HEK293 (cell line): ENCODE measurements around the gene PBX2.

ENCODE experiments used
- CTCF ChIA-PET: fragments of 350-600 bp; formaldehyde crosslinking; extraction: SDS; loops from one replicate; lab custom pipeline; 2021; ENCODE audit warnings: antibody characterized with exemption; lab: Yijun Ruan, JAX
- POLR2A ChIA-PET: fragments of 300-600 bp; formaldehyde crosslinking; extraction: SDS; loops from one replicate; lab custom pipeline; 2020; ENCODE audit warnings: antibody characterized with exemption, inconsistent platforms; lab: Yijun Ruan, JAX
- H3K27ac ChIP-seq: fragments of 200-500 bp; sonication (Bioruptor generic); 2 replicates; pipeline ENCODE4 v1.5.1; 2014; ENCODE audit warnings: low read depth, low read length, control low read depth, inconsistent platforms; ENCODE audit errors: extremely low read depth
- H3K36me3 ChIP-seq, 2 experiments: fragments of 200-500 bp in 1 of 2; sonication (Bioruptor generic) in 1 of 2; 1 replicate in 1 of 2; 2 replicates in 1 of 2; pipeline ENCODE4 v1.5.1; 2014 to 2017; ENCODE audit warnings: inconsistent platforms in 2 of 2, low read length in 2 of 2; ENCODE audit not compliant: control insufficient read depth in 2 of 2, insufficient read depth in 1 of 2
- H3K4me1 ChIP-seq: fragments of 200-500 bp; sonication (Bioruptor generic); 2 replicates; pipeline ENCODE4 v1.5.1; 2014; ENCODE audit warnings: mild to moderate bottlenecking, low read length, inconsistent platforms; ENCODE audit not compliant: control insufficient read depth, insufficient read depth
- H3K4me3 ChIP-seq: 2 replicates; pipeline ENCODE4 v1.5.1; 2011; ENCODE audit warnings: low read depth, mild to moderate bottlenecking, control low read depth, low read length, moderate library complexity
- H3K9me3 ChIP-seq: fragments of 200-500 bp; sonication (Bioruptor generic); 2 replicates; pipeline ENCODE4 v1.5.1; 2014; ENCODE audit warnings: low read depth, low read length, inconsistent platforms; ENCODE audit not compliant: control insufficient read depth, insufficient read depth
- CTCF ChIP-seq: fragments of 450-650 bp; formaldehyde crosslinking; IDR thresholded peaks from 2 replicates; pipeline ENCODE4 v1.5.1; 2016; ENCODE audit warnings: missing biosample characterization, missing genetic modification characterization
- EGR2 ChIP-seq: fragments of 450-650 bp; formaldehyde crosslinking; IDR thresholded peaks from 2 replicates; pipeline ENCODE4 v1.5.1; 2016; ENCODE audit warnings: low read depth, missing biosample characterization, missing genetic modification characterization
- GLI4 ChIP-seq: fragments of 450-650 bp; formaldehyde crosslinking; IDR thresholded peaks from 2 replicates; pipeline ENCODE4 v1.5.1; 2016; ENCODE audit warnings: missing biosample characterization, missing genetic modification characterization
- HOXD13 ChIP-seq: sonication (generic); formaldehyde crosslinking; IDR thresholded peaks from 2 replicates; pipeline ENCODE4 v1.8.0; 2022; ENCODE audit warnings: missing genetic modification reagents, borderline replicate concordance
- IKZF3 ChIP-seq: fragments of 450-650 bp; IDR thresholded peaks from 2 replicates; pipeline ENCODE4 v1.5.0; 2018; ENCODE audit warnings: missing biosample characterization, mild to moderate bottlenecking, missing genetic modification characterization, moderate library complexity
- KLF10 ChIP-seq: fragments of 450-650 bp; IDR thresholded peaks from 2 replicates; pipeline ENCODE4 v1.5.1; 2018; ENCODE audit warnings: missing biosample characterization, mild to moderate bottlenecking, missing genetic modification characterization
- MZF1 ChIP-seq: fragments of 450-650 bp; formaldehyde crosslinking; IDR thresholded peaks from 2 replicates; pipeline ENCODE4 v1.5.1; 2017; ENCODE audit warnings: missing biosample characterization, missing genetic modification characterization, borderline replicate concordance
- OVOL3 ChIP-seq: fragments of 450-650 bp; formaldehyde crosslinking; IDR thresholded peaks from 2 replicates; pipeline ENCODE4 v1.5.1; 2016; ENCODE audit warnings: missing biosample characterization, missing genetic modification characterization
- PRDM1 ChIP-seq: fragments of 450-650 bp; formaldehyde crosslinking; IDR thresholded peaks from 2 replicates; pipeline ENCODE4; 2016; ENCODE audit warnings: missing biosample characterization, missing genetic modification characterization
- ZBTB8A ChIP-seq: fragments of 450-650 bp; formaldehyde crosslinking; IDR thresholded peaks from 2 replicates; pipeline ENCODE4 v1.5.1; 2016; ENCODE audit warnings: missing biosample characterization, missing genetic modification characterization
- ZFP69B ChIP-seq: fragments of 450-650 bp; formaldehyde crosslinking; IDR thresholded peaks from 2 replicates; pipeline ENCODE4 v1.5.1; 2016; ENCODE audit warnings: missing biosample characterization, missing genetic modification characterization
- ZNF335 ChIP-seq: fragments of 450-650 bp; formaldehyde crosslinking; conservative IDR thresholded peaks from 2 replicates; pipeline ENCODE4 v1.5.1; 2016; ENCODE audit warnings: missing biosample characterization, missing genetic modification characterization
- ZNF548 ChIP-seq: fragments of 450-650 bp; formaldehyde crosslinking; IDR thresholded peaks from 2 replicates; pipeline ENCODE4 v1.5.1; 2016; ENCODE audit warnings: missing biosample characterization, missing genetic modification characterization
- ZNF560 ChIP-seq: fragments of 450-650 bp; formaldehyde crosslinking; IDR thresholded peaks from 2 replicates; pipeline ENCODE4 v1.5.1; 2017; ENCODE audit warnings: missing biosample characterization, missing genetic modification characterization, borderline replicate concordance
- ZNF747 ChIP-seq: fragments of 450-650 bp; formaldehyde crosslinking; IDR thresholded peaks from 2 replicates; pipeline ENCODE4 v1.5.1; 2016; ENCODE audit warnings: missing biosample characterization, missing genetic modification characterization
- TF ChIP-seq, protein P1 (sequence below): fragments of 450-650 bp; formaldehyde crosslinking; IDR thresholded peaks from 2 replicates; pipeline ENCODE4 v1.5.1; 2016; ENCODE audit warnings: missing biosample characterization, missing genetic modification characterization
- TF ChIP-seq, protein P2 (sequence below): fragments of 450-650 bp; formaldehyde crosslinking; IDR thresholded peaks from 2 replicates; pipeline ENCODE4 v1.5.1; 2016; ENCODE audit warnings: missing biosample characterization, missing genetic modification characterization

PBX2 gene

GRCh38 chr6:32167154-32167760, 22.7 kb downstream of the PBX2 start:
- Histone ChIP-seq H3K4me1 (no peaks in the 10 kb centered on the region), H3K9me3 (no peaks in the 10 kb centered on the region), H3K36me3 (peaks cover 19 to 79% of the 10 kb centered on the region in 2 experiments; a peak in 2 of 3 replicates), H3K4me3 (no peak overlapping the region), H3K27ac (no peak overlapping the region)
- POLR2A ChIA-PET, result interaction anchor here (0.6 to 1.3 kb wide), 4 partner anchors 10 to 18 kb away, joined by 3 to 5 read pairs (median 4); no protein-coding TSS in a partner anchor
- TF ChIP-seq GLI4 (tag by site-specific recombination) (no peak), ZNF548 (tag by site-specific recombination) (no peak), PRDM1 (tag by site-specific recombination) (0 out of 2 replicates have a peak, but pooled peaks have one; percentile 19)
- CTCF ChIA-PET, result interaction anchor here (1.0 to 1.9 kb wide), 2 partner anchors 9 to 49 kb away, joined by 3 to 19 read pairs; partner anchors contain the start of gene AGPAT1

GRCh38 chr6:32166411-32167061, 23.5 kb downstream of the PBX2 start:
- no peak overlapping the region for H3K27ac ChIP-seq
- ChIA-PET CTCF (interaction anchor here (1.4 to 2.6 kb wide), 3 partner anchors 29 to 49 kb away, joined by 3 to 19 read pairs (median 16); no protein-coding TSS in a partner anchor), POLR2A (interaction anchor here (0.6 to 1.4 kb wide), 5 partner anchors 16 to 38 kb away, joined by 3 to 6 read pairs (median 4); partner anchors contain the start of genes ATF6B, FKBPL and PBX2)
- no peaks in the 10 kb centered on the region for H3K9me3 ChIP-seq
- peaks cover 19 to 81% of the 10 kb centered on the region in 2 experiments; a peak in 2 of 3 replicates for H3K36me3 ChIP-seq
- no peak overlapping the region for H3K4me3 ChIP-seq
- H3K4me1 ChIP-seq, result no peaks in the 10 kb centered on the region
- TF ChIP-seq EGR2 (tag by site-specific recombination) (peak; percentile 23; the same call in 1 of the 2 replicates), KLF10 (no peak)

DNA sequence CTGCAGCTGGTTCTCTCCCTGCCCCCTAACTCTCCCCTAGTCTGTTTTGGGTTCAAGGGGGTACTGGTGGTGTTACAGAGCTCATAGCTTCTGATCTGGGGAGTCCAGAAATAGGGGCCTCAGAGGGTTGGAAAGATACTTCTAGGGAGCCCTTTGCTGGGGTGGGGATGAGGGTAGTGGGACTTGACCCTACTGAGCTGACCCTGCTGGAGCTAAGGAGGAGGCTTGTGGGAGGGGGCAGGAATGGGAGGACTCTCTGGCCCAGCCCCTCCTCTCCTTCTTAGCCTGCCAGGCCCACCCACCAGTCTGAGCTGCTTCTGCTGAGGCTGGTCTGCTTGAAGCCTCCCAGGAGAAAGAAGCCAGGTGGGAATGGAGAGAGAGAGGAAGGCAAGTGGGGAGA, 25.7 kb downstream of the PBX2 start, which contains the start of gene EGFL8:
Gene EGFL8, plus strand, starts transcription at position 301 of the 400 bp plus-strand sequence. CDS start 1,571 bp downstream, outside the sequence.
- Histone ChIP-seq H3K36me3 (peaks cover 9 to 61% of the 10 kb centered on the region in 2 experiments; a peak in 2 of 3 replicates), H3K27ac (no peak within 1 kb of the TSS), H3K4me3 (no peak within 1 kb of the TSS), H3K9me3 (no peaks in the 10 kb centered on the region), H3K4me1 (no peaks in the 10 kb centered on the region)
- ChIA-PET POLR2A (interaction anchor here (1.4 to 1.5 kb wide), 2 partner anchors 13 to 36 kb away, joined by 3 to 8 read pairs; partner anchors contain the start of gene ATF6B), CTCF (interaction anchor here (0.8 to 2.6 kb wide), 6 partner anchors 9 to 615 kb away, joined by 3 to 16 read pairs (median 3); partner anchors contain the start of gene PRRT1)
- TF ChIP-seq IKZF3, result no peak
- no peak for TF ChIP-seq HOXD13 (CRISPR knock-in tag)
- no peak for TF ChIP-seq OVOL3
- TF ChIP-seq ZNF560, result no peak
- TF ChIP-seq, protein P1, sequence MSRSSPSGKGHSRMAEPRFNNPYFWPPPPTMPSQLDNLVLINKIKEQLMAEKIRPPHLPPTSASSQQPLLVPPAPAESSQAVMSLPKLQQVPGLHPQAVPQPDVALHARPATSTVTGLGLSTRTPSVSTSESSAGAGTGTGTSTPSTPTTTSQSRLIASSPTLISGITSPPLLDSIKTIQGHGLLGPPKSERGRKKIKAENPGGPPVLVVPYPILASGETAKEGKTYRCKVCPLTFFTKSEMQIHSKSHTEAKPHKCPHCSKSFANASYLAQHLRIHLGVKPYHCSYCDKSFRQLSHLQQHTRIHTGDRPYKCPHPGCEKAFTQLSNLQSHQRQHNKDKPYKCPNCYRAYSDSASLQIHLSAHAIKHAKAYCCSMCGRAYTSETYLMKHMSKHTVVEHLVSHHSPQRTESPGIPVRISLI (tag by site-specific recombination), result no peak
- no peak for TF ChIP-seq ZNF747

DNA sequence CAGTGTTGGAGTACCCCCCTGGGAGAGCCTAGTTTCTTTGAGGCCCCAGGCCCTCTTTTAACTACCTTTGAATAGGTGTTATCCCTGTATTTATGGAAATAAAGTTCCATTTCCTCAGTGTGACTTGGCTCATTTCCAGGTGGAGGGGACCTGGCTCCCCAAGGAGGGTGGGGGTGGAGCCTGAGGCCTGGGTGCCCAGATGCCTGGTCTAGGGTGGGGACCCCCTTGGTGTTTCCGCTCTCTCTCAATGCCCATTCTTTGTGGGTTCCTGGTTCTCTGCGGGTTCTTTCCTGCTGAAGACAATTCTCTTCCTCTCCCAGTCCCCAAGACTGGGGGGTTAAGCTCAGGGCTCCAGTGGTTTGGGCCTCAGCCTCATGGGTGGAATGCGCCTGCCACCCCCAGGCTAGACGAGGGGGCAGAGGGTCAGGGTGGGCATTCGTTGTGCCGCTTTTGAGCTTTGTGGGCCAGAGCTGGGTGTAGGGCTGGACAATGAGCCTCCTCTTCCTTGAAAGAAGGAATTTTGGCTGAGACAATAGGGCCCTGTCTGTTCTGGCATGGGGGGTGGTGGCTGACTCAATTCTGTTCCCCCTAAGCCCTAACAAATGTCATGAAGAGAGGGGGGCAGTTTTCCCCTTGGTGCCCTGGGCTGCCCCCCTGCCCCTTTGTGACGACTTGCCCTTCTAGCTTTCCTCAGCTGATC, 26.3 kb downstream of the PBX2 start:
- CTCF ChIA-PET, result interaction anchor here (1.1 to 2.6 kb wide), 5 partner anchors 9 to 211 kb away, joined by 3 to 16 read pairs (median 3); partner anchors contain the start of gene PRRT1
- TF ChIP-seq CTCF (tag by site-specific recombination), result no peak
- TF ChIP-seq ZNF335 (tag by site-specific recombination), result no peak
- no peak for TF ChIP-seq MZF1 (tag by site-specific recombination)
- no peak for TF ChIP-seq HOXD13 (CRISPR knock-in tag)
- TF ChIP-seq, protein P2, sequence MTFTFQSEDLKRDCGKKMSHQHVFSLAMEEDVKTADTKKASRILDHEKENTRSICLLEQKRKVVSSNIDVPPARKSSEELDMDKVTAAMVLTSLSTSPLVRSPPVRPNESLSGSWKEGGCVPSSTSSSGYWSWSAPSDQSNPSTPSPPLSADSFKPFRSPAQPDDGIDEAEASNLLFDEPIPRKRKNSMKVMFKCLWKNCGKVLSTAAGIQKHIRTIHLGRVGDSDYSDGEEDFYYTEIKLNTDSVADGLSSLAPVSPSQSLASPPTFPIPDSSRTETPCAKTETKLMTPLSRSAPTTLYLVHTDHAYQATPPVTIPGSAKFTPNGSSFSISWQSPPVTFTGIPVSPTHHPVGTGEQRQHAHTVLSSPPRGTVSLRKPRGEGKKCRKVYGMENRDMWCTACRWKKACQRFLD (tag by site-specific recombination), result no peak
- TF ChIP-seq ZFP69B (tag by site-specific recombination), result no peak
- no peak for TF ChIP-seq ZBTB8A (tag by site-specific recombination)

More for the DNA sequence above, 26.3 kb downstream of the PBX2 start:
- Histone ChIP-seq H3K9me3 (no peaks in the 10 kb centered on the region), H3K4me3 (no peak overlapping the region), H3K36me3 (peaks cover 9 to 59% of the 10 kb centered on the region in 2 experiments; a peak in 2 of 3 replicates), H3K4me1 (no peaks in the 10 kb centered on the region), H3K27ac (no peak overlapping the region)
- POLR2A ChIA-PET, result interaction anchor here (1.4 to 1.5 kb wide), 2 partner anchors 13 to 36 kb away, joined by 3 to 8 read pairs; partner anchors contain the start of gene ATF6B
